ENCODE results near the gene AAGAB.

AAGAB gene

GRCh38 chr15:67281714-67282113, 27.3 kb upstream of the AAGAB start:
- TF ChIP-seq CTCF (IDR thresholded peaks at IDR 0.05; ENCODE audit: low read depth, low read length, missing control alignments): no peak
- H3K4me3 ChIP-seq (ENCODE audit: low read depth, low read length): no peak overlapping the region
- no peak for DNase-seq (ENCODE audit: low read depth)

GRCh38 chr15:67280217-67280616, 25.8 kb upstream of the AAGAB start:
- H3K4me3 ChIP-seq (ENCODE audit: low read depth, low read length): no peak overlapping the region
- no peak for TF ChIP-seq CTCF (IDR thresholded peaks at IDR 0.05; ENCODE audit: low read depth, low read length, missing control alignments)
- no peak for DNase-seq (ENCODE audit: low read depth)

- TF ChIP-seq CTCF (IDR thresholded peaks at IDR 0.05; ENCODE audit: low read depth, low read length, missing control alignments): no peak
Measured at GRCh38 chr15:67276666-67277065, 22.2 kb upstream of the AAGAB start.

GRCh38 chr15:67274236-67274635, 19.8 kb upstream of the AAGAB start:
- no peak overlapping the region for H3K4me3 ChIP-seq (ENCODE audit: low read depth, low read length)
- TF ChIP-seq CTCF (IDR thresholded peaks at IDR 0.05; ENCODE audit: low read depth, low read length, missing control alignments): no peak
- no peak for DNase-seq (ENCODE audit: low read depth)

More at GRCh38 chr15:67276666-67277065, 22.2 kb upstream of the AAGAB start:
- no peak overlapping the region for H3K4me3 ChIP-seq (ENCODE audit: low read depth, low read length)
- no peak for DNase-seq (ENCODE audit: low read depth)

GRCh38 chr15:67267951-67268941, 13.8 kb upstream of the AAGAB start:
- TF ChIP-seq CTCF (IDR thresholded peaks at IDR 0.05; ENCODE audit: low read depth, low read length, missing control alignments): no peak
- no peak for DNase-seq (ENCODE audit: low read depth)

GRCh38 chr15:67267440-67267839, 13.0 kb upstream of the AAGAB start:
- no peak for TF ChIP-seq CTCF (IDR thresholded peaks at IDR 0.05; ENCODE audit: low read depth, low read length, missing control alignments)
- no peak overlapping the region for H3K4me3 ChIP-seq (ENCODE audit: low read depth, low read length)
- no peak for DNase-seq (ENCODE audit: low read depth)

More at GRCh38 chr15:67267951-67268941, 13.8 kb upstream of the AAGAB start:
- no peak overlapping the region for H3K4me3 ChIP-seq (ENCODE audit: low read depth, low read length)
